PFSK-1 (cell line): ENCODE results near the gene HIGD1A.

Experiments used
- POLR2AphosphoS5 ChIP-seq: IDR thresholded peaks from 2 replicates; pipeline ENCODE4 v1.6.1; 2012; ENCODE audit warnings: low read depth, mild to moderate bottlenecking, control low read depth, low read length, moderate library complexity
- REST ChIP-seq, 2 experiments: IDR thresholded peaks; 2 replicates each; pipeline versions ENCODE4 v1.6.1 to v1.8.0; 2011 to 2012; ENCODE audit warnings: low read depth in 2 of 2, low read length in 2 of 2, control low read depth in 1 of 2, inconsistent platforms in 1 of 2, mild to moderate bottlenecking in 1 of 2, moderate library complexity in 1 of 2; ENCODE audit not compliant: insufficient read depth in 1 of 2
- SIN3A ChIP-seq: IDR thresholded peaks from 2 replicates; pipeline ENCODE4 v1.6.1; 2012; ENCODE audit warnings: mild to moderate bottlenecking, low read length, moderate library complexity, borderline replicate concordance; ENCODE audit not compliant: insufficient read depth

- TF ChIP-seq REST (IDR thresholded peaks at IDR 0.05; ENCODE audit: insufficient read depth in 1 of 2, low read depth in 2 of 2, low read length in 2 of 2): no peak
- peak; percentile 58; the same call in 1 of the 2 replicates for TF ChIP-seq POLR2AphosphoS5
- no peak for TF ChIP-seq SIN3A
Observed at GRCh38 chr3:42773409-42773751, 30.9 kb downstream of the HIGD1A start.
